Activated CD8-positive, alpha-beta memory T cell treated with anti-CD3 and anti-CD28 coated beads, Interleukin-2, amount 50 U/mL, for 1 hour (primary cell): ENCODE data around the gene ANO2.

Source experiments
- DNase-seq: peaks from one replicate; pipeline ENCODE4 v3.0.0-alpha.2; 2020; ENCODE audit errors: extremely low read depth

ANO2 gene

GRCh38 chr12:5582018-5582417 is 363.0 kb downstream of the ANO2 start:
- no peak for DNase-seq

- no peak for DNase-seq
Measured at GRCh38 chr12:5581616-5582015, 363.4 kb downstream of the ANO2 start.

- no peak for DNase-seq
Measured at GRCh38 chr12:5581019-5581418, 364.0 kb downstream of the ANO2 start.

GRCh38 chr12:5578775-5579174 is 366.3 kb downstream of the ANO2 start:
- DNase-seq = no peak

- no peak for DNase-seq
Measured at GRCh38 chr12:5577741-5578140, 367.3 kb downstream of the ANO2 start.

- no peak for DNase-seq
Measured at GRCh38 chr12:5577211-5577612, 367.8 kb downstream of the ANO2 start.

GRCh38 chr12:5575987-5576386 is 369.1 kb downstream of the ANO2 start:
- DNase-seq = no peak

GRCh38 chr12:5575232-5575631 is 369.8 kb downstream of the ANO2 start:
- DNase-seq = no peak

- DNase-seq = no peak
Measured at GRCh38 chr12:5573390-5573789, 371.7 kb downstream of the ANO2 start.

GRCh38 chr12:5571115-5571514 is 373.9 kb downstream of the ANO2 start:
- no peak for DNase-seq

- DNase-seq = no peak
Measured at GRCh38 chr12:5570416-5570815, 374.6 kb downstream of the ANO2 start.

GRCh38 chr12:5568325-5568981 is 376.6 kb downstream of the ANO2 start:
- DNase-seq = no peak

- DNase-seq = no peak
Measured at GRCh38 chr12:5567016-5567725, 377.9 kb downstream of the ANO2 start.

- no peak for DNase-seq
Measured at GRCh38 chr12:5565933-5566599, 379.0 kb downstream of the ANO2 start.

GRCh38 chr12:5562581-5562980 is 382.5 kb downstream of the ANO2 start:
- DNase-seq = no peak

GRCh38 chr12:5561846-5562245 is 383.2 kb downstream of the ANO2 start:
- no peak for DNase-seq

GRCh38 chr12:5561057-5561456 is 384.0 kb downstream of the ANO2 start:
- DNase-seq = no peak

GRCh38 chr12:5560265-5560664 is 384.8 kb downstream of the ANO2 start:
- DNase-seq = no peak

- no peak for DNase-seq
Measured at GRCh38 chr12:5557906-5558305, 387.2 kb downstream of the ANO2 start.

- no peak for DNase-seq
Measured at GRCh38 chr12:5556946-5557673, 387.9 kb downstream of the ANO2 start.

- no peak for DNase-seq
Measured at GRCh38 chr12:5556033-5556614, 388.9 kb downstream of the ANO2 start.

GRCh38 chr12:5554711-5555110 is 390.3 kb downstream of the ANO2 start:
- DNase-seq = no peak
